Measurements from ENCODE around the gene ZNF827. TPM values are rescaled to one million over a fixed set of nuclear protein-coding genes. Genes with fewer than 3 reads are reported as not detected.
A peak's percentile ranks its signal among the peaks of the same experiment; 100 is the strongest.

ZNF827 gene
- total and polyA plus RNA-seq, 9 of the 15 experiments (the other 6 are each of a cell fraction or from before 2014, with no cell fraction given) = 0.07 to 0.40 TPM; not detected in 7

GRCh38 chr4:145756244-145756643, 182.4 kb downstream of the ZNF827 start:
- H3K4me1 ChIP-seq (replicated peaks in 1 of 2; ENCODE audit: control insufficient read depth in 2 of 2, insufficient read depth in 2 of 2, low read length in 2 of 2) = no peaks in the 10 kb centered on the region
- FAIRE-seq (peak; percentile 19), DNase-seq (ENCODE audit: extremely low read depth in 1 of 4, low spot score in 3 of 4) (no peak), ATAC-seq (no peak)
- H3K9me3 ChIP-seq (replicated peaks; ENCODE audit: control insufficient read depth, insufficient read depth, low read depth, low read length) = no peaks in the 10 kb centered on the region
- H2AFZ ChIP-seq (ENCODE audit: low read depth, low read length) = no peak overlapping the region
- H3K4me3 ChIP-seq = no peak overlapping the region
- no peaks in the 10 kb centered on the region for H3K36me3 ChIP-seq (ENCODE audit: control insufficient read depth, insufficient read depth, low read length)
- CTCF ChIA-PET (ENCODE audit: low intra/inter-chr PET ratio) = no interaction called here
- in situ Hi-C loops (cut with MboI) = no loop called here
- no peaks in the 10 kb centered on the region for H4K20me1 ChIP-seq (replicated peaks; ENCODE audit: control insufficient read depth, insufficient read depth, low read length)
- no peak overlapping the region for H3K27ac ChIP-seq (ENCODE audit: extremely low read depth, low read depth, low read length)
- BruUV-seq (replicated peaks) = no TSS peak
- no peaks in the 10 kb centered on the region for H3K79me2 ChIP-seq (ENCODE audit: control insufficient read depth, insufficient read depth, low read length)
- peaks cover 3 to 26% of the 10 kb centered on the region in 2 experiments; a peak in 3 of 5 replicates for H3K27me3 ChIP-seq (ENCODE audit: control insufficient read depth in 2 of 2, insufficient read depth in 2 of 2, low read length in 2 of 2)
- H3K9me1 ChIP-seq (ENCODE audit: control insufficient read depth, insufficient read depth, low read length) = no peaks in the 10 kb centered on the region
- 0% methylated on average over 1 of the region's 1 CpG for WGBS (ENCODE audit: insufficient coverage, low coverage, missing lambda C conversion rate)
- TF ChIP-seq GTF2F1 (IDR thresholded peaks at IDR 0.05; ENCODE audit: low read depth, low read length) (no peak), CC2D1A (IDR thresholded peaks at IDR 0.05) (no peak), USF1 (CRISPR knock-in tag; IDR thresholded peaks at IDR 0.05) (no peak), SRSF7 (optimal IDR thresholded peaks at IDR 0.05; ENCODE audit: low read depth, low read length) (no peak), ZNF217 (CRISPR knock-in tag; IDR thresholded peaks at IDR 0.05) (no peak), CREB3 (tag; conservative IDR thresholded peaks at IDR 0.05; ENCODE audit: low read depth) (no peak), ZNF644 (tag; IDR thresholded peaks at IDR 0.05; ENCODE audit: low read depth) (no peak), CREM (IDR thresholded peaks at IDR 0.05; ENCODE audit: low read depth) (no peak), BRF2 (IDR thresholded peaks at IDR 0.05; ENCODE audit: borderline replicate concordance, insufficient read depth, insufficient read length) (no peak), ZNF121 (CRISPR knock-in tag; conservative IDR thresholded peaks at IDR 0.05) (no peak), MAZ (CRISPR knock-in tag; conservative IDR thresholded peaks at IDR 0.05 in 1 of 2, IDR thresholded peaks at IDR 0.05 in 1 of 2) (no peak)
- no peak overlapping the region for H3K4me2 ChIP-seq (ENCODE audit: insufficient read depth, low read length)
- POLR2A ChIA-PET = interaction anchor here (0.6 kb wide), 1 partner anchor 727 kb away, joined by 3 read pairs; no protein-coding TSS in a partner anchor
- intact Hi-C loops (cut with micrococcal nuclease) = no loop called here
- H3K9ac ChIP-seq (ENCODE audit: insufficient read depth in 1 of 2, low read depth in 2 of 2, low read length in 2 of 2) = no peak overlapping the region

All from K562 (cell line).